Duodenal mucosa (tissue), 2 donors: ENCODE data around the gene RASSF8.

ENCODE experiments used
- H3K27ac ChIP-seq: one replicate; pipeline ENCODE4 v1.7.0; 2013; ENCODE audit warnings: low read depth, low read length
- H3K27me3 ChIP-seq, 2 donors: one replicate each; pipeline ENCODE4 v1.7.0; 2013; ENCODE audit warnings: low read length in 2 of 2, control low read depth in 1 of 2; ENCODE audit not compliant: insufficient read depth in 2 of 2, control insufficient read depth in 1 of 2
- H3K36me3 ChIP-seq, 2 donors: one replicate each; pipeline ENCODE4 v1.7.0; 2013; ENCODE audit warnings: low read length in 2 of 2, control low read depth in 1 of 2; ENCODE audit not compliant: insufficient read depth in 2 of 2, control insufficient read depth in 1 of 2
- H3K4me1 ChIP-seq, 2 donors: one replicate each; pipeline ENCODE4 v1.7.0; 2013; ENCODE audit warnings: low read length in 2 of 2, control low read depth in 1 of 2; ENCODE audit not compliant: insufficient read depth in 2 of 2, control insufficient read depth in 1 of 2
- H3K4me3 ChIP-seq, 2 donors: one replicate each; pipeline ENCODE4 v1.7.0; 2013; ENCODE audit warnings: low read length in 2 of 2, low read depth in 1 of 2
- H3K9ac ChIP-seq, 2 donors: one replicate each; pipeline ENCODE4 v1.7.0; 2013; ENCODE audit warnings: low read length in 2 of 2, low read depth in 1 of 2
- H3K9me3 ChIP-seq, 2 donors: one replicate each; pipeline ENCODE4 v1.7.0; 2013; ENCODE audit warnings: low read length in 2 of 2, control low read depth in 1 of 2; ENCODE audit not compliant: control insufficient read depth in 1 of 2

RASSF8 gene

DNA sequence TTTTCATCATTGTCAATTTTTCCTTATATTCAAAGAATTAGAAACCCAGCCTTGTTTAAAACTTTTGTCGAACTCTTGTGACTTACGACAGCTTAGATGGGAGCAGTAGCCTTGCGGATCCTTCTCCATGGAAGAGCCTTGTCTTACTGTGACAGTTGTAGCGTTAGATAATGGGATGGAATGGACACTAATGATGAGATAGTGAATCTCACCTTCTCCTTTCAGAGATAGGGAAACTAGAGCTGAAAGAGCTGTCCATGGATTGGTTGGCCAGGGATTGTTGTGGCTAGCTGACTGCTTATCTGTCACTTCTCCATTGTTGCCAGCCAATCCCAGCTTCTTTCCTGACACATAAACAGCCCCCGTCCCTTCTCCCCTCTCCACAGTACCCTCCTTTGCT lies 107.0 kb downstream of the RASSF8 start:
- Histone ChIP-seq H3K27ac (no peak overlapping the region), H3K27me3 (no peaks in the 10 kb centered on the region), H3K4me3 (no peak overlapping the region), H3K9ac (no peak overlapping the region), H3K36me3 (no peaks in the 10 kb centered on the region), H3K9me3 (no peaks in the 10 kb centered on the region), H3K4me1 (no peaks in the 10 kb centered on the region)

DNA sequence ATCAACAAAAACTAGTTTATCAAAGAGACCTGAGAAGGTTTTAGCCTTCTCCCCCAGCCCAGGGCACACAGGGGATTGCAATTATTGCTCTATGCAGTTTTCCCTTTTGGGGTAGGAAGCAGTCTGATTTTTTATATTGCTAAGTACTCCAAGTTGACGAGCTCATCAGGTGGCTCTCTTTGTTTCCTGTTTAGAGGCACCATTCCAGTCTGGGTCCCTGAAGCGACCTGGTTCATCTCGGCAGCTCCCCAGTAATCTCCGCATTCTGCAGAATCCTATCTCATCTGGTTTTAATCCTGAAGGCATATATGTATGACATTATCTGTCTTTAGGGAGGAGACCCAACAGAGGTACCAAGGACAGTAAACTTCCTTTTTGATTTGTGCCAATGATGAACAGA lies 110.0 kb downstream of the RASSF8 start:
- Histone ChIP-seq H3K27me3 (no peaks in the 10 kb centered on the region), H3K4me1 (no peaks in the 10 kb centered on the region), H3K9me3 (no peaks in the 10 kb centered on the region), H3K4me3 (no peak overlapping the region), H3K9ac (no peak overlapping the region), H3K36me3 (no peaks in the 10 kb centered on the region), H3K27ac (no peak overlapping the region)

DNA sequence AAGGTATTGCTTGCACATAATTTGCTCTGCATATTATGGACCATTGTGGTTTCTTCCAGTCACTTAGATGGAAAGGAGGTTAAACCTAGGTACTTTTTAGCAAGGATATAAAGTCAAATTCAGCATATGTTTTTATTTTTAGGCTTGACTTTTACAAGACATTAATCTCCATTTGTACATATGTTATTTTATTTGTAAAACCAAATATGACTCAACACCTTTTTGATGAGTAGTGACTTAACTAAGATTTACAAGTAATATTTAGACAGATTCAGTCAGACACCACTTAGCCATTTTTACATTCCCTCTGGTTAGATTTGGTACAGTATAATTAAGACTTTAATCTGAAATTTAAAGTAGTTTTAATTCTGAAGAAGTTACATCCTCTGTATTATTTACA lies 111.3 kb downstream of the RASSF8 start:
- no peaks in the 10 kb centered on the region for H3K9me3 ChIP-seq
- no peaks in the 10 kb centered on the region for H3K36me3 ChIP-seq
- H3K4me1 ChIP-seq: no peaks in the 10 kb centered on the region
- H3K4me3 ChIP-seq: no peak overlapping the region
- H3K9ac ChIP-seq: no peak overlapping the region
- no peak overlapping the region for H3K27ac ChIP-seq
- H3K27me3 ChIP-seq: no peaks in the 10 kb centered on the region

DNA sequence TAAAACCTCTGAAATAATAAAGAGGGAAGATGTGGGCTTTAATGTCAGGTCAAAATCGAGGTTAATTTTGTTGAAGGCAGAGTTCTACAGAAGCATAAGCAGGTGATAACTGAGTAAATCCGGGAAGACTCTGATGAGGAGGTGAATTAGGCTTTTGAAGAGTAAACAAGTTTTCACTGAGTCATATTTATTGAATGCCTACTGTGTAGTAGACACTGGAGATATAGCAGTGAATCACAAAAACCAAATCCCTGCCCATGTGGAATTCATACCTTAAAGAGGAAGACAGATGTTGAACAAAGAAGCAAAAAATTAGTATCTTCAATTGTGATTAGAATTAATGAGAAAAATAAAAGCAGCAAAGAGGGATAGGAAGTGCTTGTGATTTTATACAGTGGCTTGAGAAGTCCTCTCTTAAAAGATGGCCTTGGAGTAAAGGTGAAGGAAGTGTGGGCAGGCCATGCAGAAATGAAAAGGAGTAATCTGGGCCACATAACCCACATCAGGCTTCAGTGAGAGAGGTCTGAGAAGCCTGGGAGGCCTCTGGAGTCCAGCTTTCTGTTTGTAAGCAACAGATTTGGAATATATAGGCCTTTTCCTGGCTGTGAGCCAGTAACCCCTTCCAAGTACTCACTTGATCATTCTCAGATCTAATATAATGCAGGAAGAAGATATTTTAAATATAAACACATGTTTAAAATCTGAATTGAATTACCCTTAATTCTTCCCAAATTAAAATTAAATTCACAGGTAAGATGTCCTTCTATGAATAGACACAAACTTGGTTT lies 119.6 kb downstream of the RASSF8 start:
- H3K9ac ChIP-seq: no peak overlapping the region
- no peaks in the 10 kb centered on the region for H3K36me3 ChIP-seq
- H3K4me3 ChIP-seq: no peak overlapping the region
- H3K27me3 ChIP-seq: no peaks in the 10 kb centered on the region
- H3K9me3 ChIP-seq: no peaks in the 10 kb centered on the region
- H3K27ac ChIP-seq: no peak overlapping the region
- no peaks in the 10 kb centered on the region for H3K4me1 ChIP-seq

DNA sequence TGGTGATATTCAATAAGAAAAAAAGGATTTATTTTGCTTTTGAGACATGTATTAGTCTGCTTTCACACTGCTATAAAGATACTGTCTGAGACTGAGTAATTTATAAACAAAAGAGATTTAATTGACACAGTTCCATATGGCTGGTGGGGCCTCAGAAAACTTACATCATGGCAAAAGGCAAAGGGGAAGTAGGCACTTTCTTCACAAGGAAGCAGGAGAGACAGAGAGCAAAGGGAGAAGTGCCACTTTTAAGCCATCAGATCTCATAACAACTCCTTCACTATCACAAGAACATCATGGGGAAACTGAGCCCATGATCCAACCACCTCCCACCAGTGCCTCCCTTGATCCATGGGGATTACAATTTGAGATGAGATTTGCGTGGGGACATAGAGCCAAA lies 122.4 kb downstream of the RASSF8 start:
- H3K9me3 ChIP-seq: no peaks in the 10 kb centered on the region
- H3K4me3 ChIP-seq: no peak overlapping the region
- no peak overlapping the region for H3K27ac ChIP-seq
- H3K4me1 ChIP-seq: no peaks in the 10 kb centered on the region
- H3K36me3 ChIP-seq: no peaks in the 10 kb centered on the region
- H3K27me3 ChIP-seq: no peaks in the 10 kb centered on the region
- no peak overlapping the region for H3K9ac ChIP-seq

DNA sequence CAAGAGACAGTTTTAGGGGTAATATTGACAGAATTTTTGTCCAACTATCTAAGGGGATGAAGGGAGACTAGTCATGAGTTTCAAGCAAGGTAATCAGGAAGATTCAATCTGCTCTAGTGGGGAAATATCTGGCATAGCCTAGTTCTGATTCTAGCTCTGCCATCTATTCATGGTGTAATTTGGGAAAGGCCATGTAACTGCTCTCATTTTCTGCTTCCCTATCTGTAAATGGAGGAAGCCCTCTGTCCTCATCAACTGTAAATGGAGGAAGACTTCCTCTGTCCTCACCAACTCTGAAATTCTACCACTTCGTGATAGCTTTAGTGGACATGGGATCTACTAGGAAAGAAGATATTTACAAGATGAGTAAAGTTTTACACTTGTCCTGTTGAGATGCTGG lies 128.5 kb downstream of the RASSF8 start:
- H3K9ac ChIP-seq: no peak overlapping the region
- H3K9me3 ChIP-seq: no peaks in the 10 kb centered on the region
- H3K4me1 ChIP-seq: no peaks in the 10 kb centered on the region
- H3K4me3 ChIP-seq: no peak overlapping the region
- no peak overlapping the region for H3K27ac ChIP-seq
- H3K36me3 ChIP-seq: no peaks in the 10 kb centered on the region
- no peaks in the 10 kb centered on the region for H3K27me3 ChIP-seq

DNA sequence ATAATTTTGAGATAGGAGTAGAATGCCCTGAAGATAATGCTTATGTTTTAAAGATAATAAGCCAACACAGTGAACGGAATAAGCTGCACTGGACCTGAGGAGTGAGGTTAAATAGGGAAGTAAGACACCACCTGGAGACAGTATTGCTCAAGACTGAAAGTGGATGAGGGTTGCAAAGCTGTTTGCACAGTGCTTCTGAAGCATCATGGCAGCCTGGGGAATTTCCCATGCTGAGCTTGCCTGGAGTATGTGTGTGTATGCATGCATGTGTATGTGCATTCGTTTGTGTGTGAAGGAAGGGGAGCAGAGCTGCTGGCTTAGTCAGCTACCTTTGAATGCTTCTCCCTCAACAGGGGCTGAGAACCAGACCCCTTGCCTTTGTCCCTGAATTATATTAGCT lies 130.5 kb downstream of the RASSF8 start:
- H3K36me3 ChIP-seq: no peaks in the 10 kb centered on the region
- H3K27me3 ChIP-seq: no peaks in the 10 kb centered on the region
- no peak overlapping the region for H3K4me3 ChIP-seq
- no peak overlapping the region for H3K27ac ChIP-seq
- no peaks in the 10 kb centered on the region for H3K9me3 ChIP-seq
- H3K4me1 ChIP-seq: no peaks in the 10 kb centered on the region
- no peak overlapping the region for H3K9ac ChIP-seq

DNA sequence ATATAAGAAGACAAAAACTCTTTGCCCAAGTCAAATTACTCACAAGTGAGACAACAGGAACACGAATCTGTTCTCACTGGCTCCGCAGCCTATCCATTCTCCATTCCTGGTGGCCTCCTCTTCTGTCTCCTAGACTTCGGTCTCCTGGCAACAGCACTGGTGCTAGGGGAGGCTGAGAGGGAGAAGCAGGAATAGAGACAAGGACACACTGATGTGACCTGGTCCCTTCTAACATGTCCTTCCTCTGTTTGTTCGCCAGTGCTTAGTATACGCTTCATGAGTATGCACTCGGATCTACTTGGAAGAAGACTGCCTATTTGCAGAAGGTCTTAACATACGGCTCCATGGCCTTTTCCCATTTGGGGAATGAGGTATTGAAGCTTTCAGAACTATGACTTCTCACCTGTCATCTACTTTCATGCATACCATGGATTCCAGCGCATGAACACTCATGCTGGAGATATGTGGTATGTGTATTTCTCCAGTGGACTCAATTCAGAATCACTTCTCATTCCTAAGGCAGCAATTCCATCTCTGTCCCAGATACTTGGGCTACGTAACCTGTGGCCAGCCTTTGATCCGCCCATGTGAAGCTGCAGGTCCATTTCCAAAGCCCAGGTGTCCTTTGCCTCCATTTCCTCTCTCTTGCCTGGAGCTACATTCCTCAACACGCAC lies 132.5 kb downstream of the RASSF8 start:
- Histone ChIP-seq H3K9ac (no peak overlapping the region), H3K9me3 (no peaks in the 10 kb centered on the region), H3K36me3 (no peaks in the 10 kb centered on the region)

DNA sequence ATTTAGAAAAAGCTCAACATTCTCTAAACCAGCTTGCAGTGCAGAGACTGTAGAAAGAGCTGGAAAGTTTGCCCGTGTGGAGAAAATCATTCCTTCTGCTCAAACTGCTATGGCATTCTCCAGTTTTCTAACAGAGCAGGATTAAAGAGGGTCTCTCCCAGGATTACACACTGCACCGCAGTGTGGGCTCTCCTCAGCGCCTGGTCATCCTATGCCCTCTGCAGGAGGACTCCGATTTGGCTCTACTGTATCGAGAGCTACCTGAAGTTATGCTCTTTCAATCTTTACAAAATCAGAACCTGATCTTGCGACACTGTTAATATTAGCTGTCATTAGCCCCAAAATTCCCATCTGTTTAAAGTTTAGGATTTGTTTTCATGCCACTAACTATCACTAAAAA lies 133.3 kb downstream of the RASSF8 start:
- no peak overlapping the region for H3K9ac ChIP-seq
- no peak overlapping the region for H3K27ac ChIP-seq

More for the DNA sequence above, 132.5 kb downstream of the RASSF8 start:
- no peaks in the 10 kb centered on the region for H3K4me1 ChIP-seq
- H3K4me3 ChIP-seq: no peak overlapping the region
- no peak overlapping the region for H3K27ac ChIP-seq
- H3K27me3 ChIP-seq: no peaks in the 10 kb centered on the region

DNA sequence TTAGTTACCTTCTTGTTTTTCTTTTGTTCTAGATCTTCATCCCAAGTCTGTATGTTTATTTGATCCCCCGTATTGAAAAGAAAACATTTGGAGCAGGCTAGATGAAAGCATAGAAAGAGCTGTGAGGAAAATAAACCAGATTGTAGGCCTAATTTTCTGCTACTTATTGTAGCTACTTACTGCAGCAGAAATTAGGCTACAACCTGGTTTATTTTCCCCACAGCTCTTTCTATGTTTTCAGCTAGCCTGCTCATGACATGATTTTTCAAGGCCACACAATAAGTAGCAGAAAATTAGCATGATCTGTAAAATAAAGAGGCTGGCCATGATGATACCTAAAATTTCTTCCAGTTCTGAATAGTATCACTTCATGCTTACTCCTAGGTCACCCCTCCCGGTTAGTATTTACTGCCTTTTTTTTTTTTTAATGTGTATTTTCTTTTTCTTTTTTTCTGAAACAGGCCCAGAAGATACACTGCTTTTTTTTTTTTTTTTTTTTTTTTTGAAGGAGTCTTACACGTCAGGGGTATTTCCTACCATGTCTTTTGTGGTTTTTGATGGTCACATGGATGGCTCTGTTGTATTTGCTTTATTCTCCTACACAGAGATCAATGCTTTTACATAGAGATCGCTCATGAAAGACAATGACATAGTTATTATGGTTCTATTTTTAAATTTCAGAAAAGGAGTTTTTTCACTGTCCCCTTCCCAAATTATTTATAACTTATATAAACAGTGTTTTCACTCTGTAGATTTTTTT lies 134.0 kb downstream of the RASSF8 start:
- no peak overlapping the region for H3K27ac ChIP-seq

More for the DNA sequence above, 133.3 kb downstream of the RASSF8 start:
- H3K9me3 ChIP-seq: no peaks in the 10 kb centered on the region
- H3K36me3 ChIP-seq: no peaks in the 10 kb centered on the region
- no peaks in the 10 kb centered on the region for H3K27me3 ChIP-seq
- no peaks in the 10 kb centered on the region for H3K4me1 ChIP-seq
- H3K4me3 ChIP-seq: no peak overlapping the region

More for the DNA sequence above, 134.0 kb downstream of the RASSF8 start:
- Histone ChIP-seq H3K4me3 (no peak overlapping the region), H3K9ac (no peak overlapping the region), H3K4me1 (no peaks in the 10 kb centered on the region), H3K36me3 (no peaks in the 10 kb centered on the region), H3K9me3 (no peaks in the 10 kb centered on the region), H3K27me3 (no peaks in the 10 kb centered on the region)
